K562 (cell line): Measurements from ENCODE around the gene C2orf42. TPM values are rescaled to one million over a fixed set of nuclear protein-coding genes. Genes with fewer than 3 reads are reported as not detected.

ENCODE experiments used
- ATAC-seq: fragments of 200-7000 bp; cut with Tn5 transposase; 3 replicates; pipeline ENCODE4 v1.9.1; 2020; ENCODE audit warnings: moderate library complexity
- BruUV-seq: library from RNA; stranded (reverse); fragments of 400-500 nt; replicated peaks from 2 replicates; lab custom pipeline; 2021; lab: Mats Ljungman, UMichigan
- CTCF ChIA-PET: fragments of 300-600 bp; formaldehyde crosslinking; extraction: SDS; loops from one replicate; lab custom pipeline; 2021; ENCODE audit warnings: low intra/inter-chr PET ratio; lab: Yijun Ruan, JAX
- POLR2A ChIA-PET: fragments of 300-600, 350-650 bp; sonication (Branson Sonifier 250); formaldehyde crosslinking; extraction: SDS; loops from one replicate; lab custom pipeline; 2021; ENCODE audit warnings: antibody characterized with exemption, inconsistent platforms; lab: Yijun Ruan, JAX
- DNase-seq, 4 experiments: peaks; one replicate each; pipeline versions ENCODE4 v3.0.0 to v3.0.0-alpha.2; 2011 to 2018; ENCODE audit warnings: low spot score in 3 of 4, mixed read lengths in 3 of 4; ENCODE audit errors: extremely low read depth in 1 of 4
- FAIRE-seq: peaks from 2 replicates; lab custom pipeline; 2011; peaks lifted over from hg19 to GRCh38; lab: Jason Lieb, UNC
- H2AFZ ChIP-seq: 2 replicates; pipeline ENCODE4 v1.6.0; 2011; ENCODE audit warnings: low read depth, low read length, control low read depth, inconsistent platforms
- H3K27ac ChIP-seq: fragments of 200-600 bp; 3 replicates; pipeline ENCODE4 v1.8.0; 2011; ENCODE audit warnings: low read depth, mild to moderate bottlenecking, control low read depth, inconsistent platforms, low read length, moderate library complexity, mixed read lengths; ENCODE audit errors: extremely low read depth
- H3K27me3 ChIP-seq, 2 experiments: fragments of 300-600 bp in 1 of 2; 2 replicates in 1 of 2; 3 replicates in 1 of 2; pipeline versions ENCODE4 v1.6.0 to v1.8.0; 2011; ENCODE audit warnings: inconsistent platforms in 2 of 2, low read length in 2 of 2, mild to moderate bottlenecking in 1 of 2, mixed read lengths in 1 of 2, moderate library complexity in 1 of 2; ENCODE audit not compliant: control insufficient read depth in 2 of 2, insufficient read depth in 2 of 2
- H3K36me3 ChIP-seq: fragments of 300-600 bp; 3 replicates; pipeline ENCODE4 v1.8.0; 2011; ENCODE audit warnings: mild to moderate bottlenecking, low read length, inconsistent platforms; ENCODE audit not compliant: control insufficient read depth, insufficient read depth
- H3K4me1 ChIP-seq, 2 experiments: fragments of 200-600 bp in 1 of 2; replicated peaks in 1 of 2; 2 replicates in 1 of 2; 3 replicates in 1 of 2; pipeline versions ENCODE4 v1.5.1 to v1.8.0; 2011; ENCODE audit warnings: inconsistent platforms in 2 of 2, low read length in 2 of 2, mild to moderate bottlenecking in 1 of 2, mixed read lengths in 1 of 2, moderate library complexity in 1 of 2; ENCODE audit not compliant: control insufficient read depth in 2 of 2, insufficient read depth in 2 of 2
- H3K4me2 ChIP-seq: 2 replicates; pipeline ENCODE4 v1.6.1; 2011; ENCODE audit warnings: low read length, control low read depth, inconsistent platforms, mixed read lengths; ENCODE audit not compliant: insufficient read depth
- H3K4me3 ChIP-seq: fragments of 200-600 bp; sonication (generic), shearing (Covaris generic); 2 replicates; pipeline ENCODE4 v1.5.1; 2016; ENCODE audit warnings: control low read depth, inconsistent platforms
- H3K79me2 ChIP-seq: fragments of 200-600 bp; 3 replicates; pipeline ENCODE4 v1.8.0; 2011; ENCODE audit warnings: low read length, inconsistent platforms; ENCODE audit not compliant: control insufficient read depth, insufficient read depth
- H3K9ac ChIP-seq, 2 experiments: 2 replicates each; pipeline versions ENCODE4 v1.6.0 to v1.6.1; 2011; ENCODE audit warnings: low read depth in 2 of 2, low read length in 2 of 2, control low read depth in 1 of 2, inconsistent platforms in 1 of 2, mild to moderate bottlenecking in 1 of 2, mixed read lengths in 1 of 2; ENCODE audit not compliant: insufficient read depth in 1 of 2
- H3K9me1 ChIP-seq: one replicate; pipeline ENCODE4 v1.6.0; 2011; ENCODE audit warnings: inconsistent platforms, mild to moderate bottlenecking, low read length, moderate library complexity; ENCODE audit not compliant: control insufficient read depth, insufficient read depth
- H3K9me3 ChIP-seq: replicated peaks from 2 replicates; pipeline ENCODE4 v1.5.1; 2011; ENCODE audit warnings: low read depth, low read length, inconsistent platforms; ENCODE audit not compliant: control insufficient read depth, insufficient read depth
- H4K20me1 ChIP-seq: replicated peaks from 2 replicates; pipeline ENCODE4 v1.6.1; 2011; ENCODE audit warnings: low read length, inconsistent platforms, mixed read lengths; ENCODE audit not compliant: control insufficient read depth, insufficient read depth
- ADNP ChIP-seq: fragments of 200-800 bp; sonication (Bioruptor generic); IDR thresholded peaks from 2 replicates; pipeline ENCODE4 v1.6.1; 2016; ENCODE audit warnings: missing genetic modification characterization, missing compliant biosample characterization
- BRF1 ChIP-seq: IDR thresholded peaks from 3 replicates; pipeline ENCODE4 v1.6.1; 2011; ENCODE audit warnings: borderline replicate concordance, mild to moderate bottlenecking; ENCODE audit not compliant: insufficient read length; ENCODE audit errors: extremely low read depth
- CHD1 ChIP-seq: fragments of 200-600 bp; sonication (generic); IDR thresholded peaks from one replicate; pipeline ENCODE4 v1.6.1; 2012; ENCODE audit warnings: mild to moderate bottlenecking, moderate library complexity, low read length, inconsistent platforms
- CREM ChIP-seq: IDR thresholded peaks from 2 replicates; pipeline ENCODE4 v1.6.1; 2014; ENCODE audit warnings: antibody characterized with exemption, low read depth
- FOXK2 ChIP-seq, 2 experiments: fragments of 450-650 bp; IDR thresholded peaks in 1 of 2; conservative IDR thresholded peaks in 1 of 2; 2 replicates each; pipeline ENCODE4 v1.6.1; 2016; ENCODE audit warnings: low read depth in 2 of 2, mild to moderate bottlenecking in 1 of 2
- GATAD2B ChIP-seq: fragments of 450-650 bp; IDR thresholded peaks from 2 replicates; pipeline ENCODE4 v1.6.1; 2017; ENCODE audit warnings: mild to moderate bottlenecking, borderline replicate concordance
- JUND ChIP-seq, 2 experiments: IDR thresholded peaks; 2 replicates in 1 of 2; 3 replicates in 1 of 2; pipeline ENCODE4 v1.6.1; 2011; ENCODE audit warnings: borderline replicate concordance in 2 of 2, low read depth in 2 of 2, low read length in 2 of 2, improper control_type of control experiment in 1 of 2, missing biosample characterization in 1 of 2, missing genetic modification characterization in 1 of 2, missing genetic modification reagents in 1 of 2
- KDM1A ChIP-seq, 2 experiments: fragments of 450-650 bp; IDR thresholded peaks; 2 replicates each; pipeline ENCODE4 v1.6.1; 2016; ENCODE audit warnings: mild to moderate bottlenecking in 2 of 2
- RFX5 ChIP-seq: IDR thresholded peaks from 2 replicates; pipeline ENCODE4 v1.6.1; 2011; ENCODE audit warnings: low read depth, mild to moderate bottlenecking, improper control_type of control experiment, low read length
- SAFB ChIP-seq: fragments of 200-400 bp; formaldehyde crosslinking; IDR thresholded peaks from 2 replicates; pipeline ENCODE4 v1.6.1; 2017; ENCODE audit warnings: low read depth, low read length, borderline replicate concordance
- TEAD1 ChIP-seq, 2 experiments: fragments of 450-650 bp in 1 of 2; sonication (generic) in 1 of 2; formaldehyde crosslinking; IDR thresholded peaks; 2 replicates each; pipeline versions ENCODE4 v1.4.0 to v1.8.0; 2020 to 2022; ENCODE audit warnings: mild to moderate bottlenecking in 2 of 2, missing genetic modification reagents in 1 of 2
- TRIM28 ChIP-seq: fragments of 450-650 bp; IDR thresholded peaks from 2 replicates; pipeline ENCODE4 v1.6.1; 2017
- ZNF384 ChIP-seq: IDR thresholded peaks from 2 replicates; pipeline ENCODE4 v1.6.1; 2012; ENCODE audit warnings: low read depth, low read length, improper control_type of control experiment
- ZNF668 ChIP-seq: fragments of 250-450 bp; sonication (Bioruptor Pico); IDR thresholded peaks from 2 replicates; pipeline ENCODE4 v1.8.0; 2022; ENCODE audit warnings: mild to moderate bottlenecking, inconsistent platforms
- WGBS: fragments of 100-300 bp; shearing (Covaris generic); methylation state at CpG from one replicate; pipeline ENCODE4 v1.1.6; 2016; ENCODE audit warnings: low coverage, mixed read lengths; ENCODE audit not compliant: insufficient coverage; ENCODE audit errors: missing lambda C conversion rate; 5-methylcytosine and 5-hydroxymethylcytosine counted together
- in situ Hi-C: fragments of 300-500 bp; cut with MboI; formaldehyde crosslinking; loops from 4 replicates; pipeline ENCODE4 v1.15.0; 2018; ENCODE audit warnings: inconsistent platforms, mixed read lengths
- intact Hi-C: fragments of 100-400 bp; cut with micrococcal nuclease; formaldehyde crosslinking; loops from 2 replicates; pipeline ENCODE4 v1.14.2; 2022
- polyA plus RNA-seq, 8 experiments: library from polyadenylated mRNA; depleted of rRNA in 4 of 8; stranded (reverse) in 5 of 8; unstranded in 3 of 8; fragments of >200 nt; fragmentation: Nextera tagmentation in 2 of 8; fragmentation: Illumina TruSeq in 1 of 8; extraction: Ambion mirVana in 2 of 8; extraction: Trizol in 1 of 8; gene quantifications; 2 replicates each; pipeline versions ENCODE4 v1.2.1 to v1.2.3, GENCODE V29; 2011 to 2014; ENCODE audit warnings: inconsistent platforms in 1 of 8, missing spikeins in 1 of 8
- total RNA-seq, 7 experiments: library from RNA; depleted of rRNA in 6 of 7; stranded (reverse); fragments of >200 nt in 6 of 7; fragmentation: Illumina TruSeq in 2 of 7; extraction: Trizol in 2 of 7; gene quantifications; 2 replicates each; pipeline versions ENCODE4 v1.2.1 to v1.2.3, GENCODE V29; 2011 to 2021; ENCODE audit warnings: low replicate concordance in 1 of 7
- TF ChIP-seq, protein P1 (sequence below): fragments of 250-450 bp; sonication (Bioruptor Pico); IDR thresholded peaks from 2 replicates; pipeline ENCODE4 v1.5.0; 2020; ENCODE audit warnings: mild to moderate bottlenecking, borderline replicate concordance
- TF ChIP-seq, protein P2 (sequence below): IDR thresholded peaks from 2 replicates; pipeline ENCODE4 v1.6.1; 2012; ENCODE audit warnings: low read depth, low read length, improper control_type of control experiment, borderline replicate concordance

Gene C2orf42
- total and polyA plus RNA-seq, 9 of the 15 experiments (the other 6 are each of a cell fraction or from before 2014, with no cell fraction given), result 4.6 to 10.9 (median 7.5) TPM

DNA sequence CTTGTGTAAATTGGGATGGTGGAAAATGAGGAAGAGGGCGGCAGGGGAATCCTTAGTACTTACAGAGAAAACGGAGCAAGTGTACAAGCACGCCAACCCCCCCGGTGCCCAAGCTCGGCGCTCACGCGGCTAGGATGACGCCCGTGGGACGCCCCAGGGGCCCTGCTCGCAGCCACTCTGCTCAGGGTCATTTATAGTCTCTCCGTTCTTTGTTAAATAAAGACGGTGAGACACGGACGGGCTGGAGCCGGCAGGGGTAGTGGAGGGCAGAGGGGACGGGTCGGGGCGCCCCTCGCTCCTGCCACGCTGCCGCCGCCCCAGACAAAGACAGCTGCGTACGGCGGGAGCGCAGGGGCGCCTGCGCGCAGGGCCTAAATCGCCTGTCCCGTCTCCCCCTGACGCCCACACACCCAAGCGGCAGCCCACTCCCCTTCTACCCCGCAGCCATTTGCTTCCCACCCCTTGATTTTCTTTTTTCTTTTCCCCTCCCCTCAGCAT, 65.8 kb downstream of the C2orf42 start (continued):
- TF ChIP-seq, protein P1, sequence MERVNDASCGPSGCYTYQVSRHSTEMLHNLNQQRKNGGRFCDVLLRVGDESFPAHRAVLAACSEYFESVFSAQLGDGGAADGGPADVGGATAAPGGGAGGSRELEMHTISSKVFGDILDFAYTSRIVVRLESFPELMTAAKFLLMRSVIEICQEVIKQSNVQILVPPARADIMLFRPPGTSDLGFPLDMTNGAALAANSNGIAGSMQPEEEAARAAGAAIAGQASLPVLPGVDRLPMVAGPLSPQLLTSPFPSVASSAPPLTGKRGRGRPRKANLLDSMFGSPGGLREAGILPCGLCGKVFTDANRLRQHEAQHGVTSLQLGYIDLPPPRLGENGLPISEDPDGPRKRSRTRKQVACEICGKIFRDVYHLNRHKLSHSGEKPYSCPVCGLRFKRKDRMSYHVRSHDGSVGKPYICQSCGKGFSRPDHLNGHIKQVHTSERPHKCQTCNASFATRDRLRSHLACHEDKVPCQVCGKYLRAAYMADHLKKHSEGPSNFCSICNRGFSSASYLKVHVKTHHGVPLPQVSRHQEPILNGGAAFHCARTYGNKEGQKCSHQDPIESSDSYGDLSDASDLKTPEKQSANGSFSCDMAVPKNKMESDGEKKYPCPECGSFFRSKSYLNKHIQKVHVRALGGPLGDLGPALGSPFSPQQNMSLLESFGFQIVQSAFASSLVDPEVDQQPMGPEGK (CRISPR knock-in tag), result no peak
- TF ChIP-seq, all 486 proteins: peak for 69

DNA sequence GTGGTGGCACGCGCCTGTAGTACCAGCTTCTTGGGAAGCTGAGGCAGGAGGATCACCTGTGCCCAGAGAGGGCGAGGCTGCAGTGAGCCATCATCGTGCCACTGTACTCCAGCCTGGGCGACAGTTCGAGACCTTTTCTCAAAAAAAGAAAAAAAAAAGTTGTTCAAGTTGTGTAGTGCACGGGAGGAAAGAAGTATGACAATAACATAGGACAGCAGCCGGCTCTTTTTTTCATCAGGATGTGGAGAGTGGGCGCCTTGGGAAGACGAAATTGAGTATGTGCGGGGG, 67.0 kb downstream of the C2orf42 start:
- Histone ChIP-seq H3K9me1 (no peaks in the 10 kb centered on the region), H3K4me3 (peak overlapping the region; percentile 61), H3K27me3 (no peaks in the 10 kb centered on the region), H3K4me2 (peak overlapping the region; percentile 96), H2AFZ (peak overlapping the region; percentile 89), H3K79me2 (peaks cover 12% of the 10 kb centered on the region; the same call in 2 of the 3 replicates), H3K4me1 (peaks cover 57 to 58% of the 10 kb centered on the region in 2 experiments), H3K9ac (peak overlapping the region; percentile 99 to 100), H3K27ac (peak overlapping the region; percentile 100), H4K20me1 (no peaks in the 10 kb centered on the region), H3K9me3 (no peaks in the 10 kb centered on the region), H3K36me3 (no peaks in the 10 kb centered on the region)
- intact Hi-C loops, result loop anchor here (2.0 kb wide), 3 partner anchors 15 to 37 kb away; partner anchors contain the start of gene PCBP1
- in situ Hi-C loops, result loop anchor here (5.0 kb wide), 1 partner anchor 36 kb away; the partner anchor contains the start of gene PCBP1
- no peak for FAIRE-seq
- no peak for DNase-seq
- no peak for ATAC-seq
- ChIA-PET CTCF (no interaction called here), POLR2A (interaction anchor here (0.5 to 3.3 kb wide), 15 partner anchors 9 to 748 kb away, joined by 3 to 74 read pairs (median 5); partner anchors contain the start of genes PCBP1 and SNRPG)
- no TSS peak for BruUV-seq
- WGBS, result 3% methylated on average over 11 of the region's 11 CpGs
- TF ChIP-seq, protein P2, sequence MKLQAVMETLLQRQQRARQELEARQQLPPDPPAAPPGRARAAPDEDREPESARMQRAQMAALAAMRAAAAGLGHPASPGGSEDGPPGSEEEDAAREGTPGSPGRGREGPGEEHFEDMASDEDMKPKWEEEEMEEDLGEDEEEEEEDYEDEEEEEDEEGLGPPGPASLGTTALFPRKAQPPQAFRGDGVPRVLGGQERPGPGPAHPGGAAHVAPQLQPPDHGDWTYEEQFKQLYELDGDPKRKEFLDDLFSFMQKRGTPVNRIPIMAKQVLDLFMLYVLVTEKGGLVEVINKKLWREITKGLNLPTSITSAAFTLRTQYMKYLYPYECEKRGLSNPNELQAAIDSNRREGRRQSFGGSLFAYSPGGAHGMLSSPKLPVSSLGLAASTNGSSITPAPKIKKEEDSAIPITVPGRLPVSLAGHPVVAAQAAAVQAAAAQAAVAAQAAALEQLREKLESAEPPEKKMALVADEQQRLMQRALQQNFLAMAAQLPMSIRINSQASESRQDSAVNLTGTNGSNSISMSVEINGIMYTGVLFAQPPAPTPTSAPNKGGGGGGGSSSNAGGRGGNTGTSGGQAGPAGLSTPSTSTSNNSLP, result 0 out of 2 replicates have a peak, but pooled peaks have one; percentile 34
- no peak for TF ChIP-seq GATAD2B
- TF ChIP-seq BRF1, result no peak
- TF ChIP-seq ADNP (tag), result peak; percentile 53
- peak; percentile 38 to 50; a peak in 1 of 4 replicates for TF ChIP-seq FOXK2 (conservative IDR thresholded peaks at IDR 0.05 in 1 of 2, IDR thresholded peaks at IDR 0.05 in 1 of 2; ENCODE audit: low read depth in 2 of 2)
- TF ChIP-seq TEAD1 (CRISPR knock-in tag; IDR thresholded peaks at IDR 0.05), result 0 out of 4 replicates have a peak, but pooled peaks of 1 of the 2 experiments have one; percentile 47
- no peak for TF ChIP-seq ZNF668 (CRISPR knock-in tag)
- TF ChIP-seq RFX5, result no peak
- TF ChIP-seq SAFB, result 0 out of 2 replicates have a peak, but pooled peaks have one; percentile 3
- peak; percentile 77 for TF ChIP-seq ZNF384
- TF ChIP-seq TRIM28, result 0 out of 2 replicates have a peak, but pooled peaks have one; percentile 10
- TF ChIP-seq JUND (IDR thresholded peaks at IDR 0.05; ENCODE audit: borderline replicate concordance, low read depth, low read length), result no peak
- 0 out of 3 replicates have a peak, but pooled peaks have one; percentile 5 for TF ChIP-seq JUND (tag; IDR thresholded peaks at IDR 0.05; ENCODE audit: borderline replicate concordance, low read depth, low read length)
- peak; percentile 19 for TF ChIP-seq CHD1
- 0 out of 2 replicates have a peak, but pooled peaks have one; percentile 57 for TF ChIP-seq CREM
- TF ChIP-seq KDM1A (IDR thresholded peaks at IDR 0.05), result peak in 1 of 2 experiments; percentile 20; a peak in 2 of 4 replicates
